EL (cell line): ENCODE data around the gene RGPD8.
"Not testable (repeated sequence)": the region's sequence is repeated elsewhere in the genome, so short reads cannot be mapped to it uniquely, and the experiment has no call there.

Experiments used
- DNase-seq: peaks from one replicate; pipeline ENCODE4 v3.0.0-alpha.2; 2016

RGPD8 gene

DNA sequence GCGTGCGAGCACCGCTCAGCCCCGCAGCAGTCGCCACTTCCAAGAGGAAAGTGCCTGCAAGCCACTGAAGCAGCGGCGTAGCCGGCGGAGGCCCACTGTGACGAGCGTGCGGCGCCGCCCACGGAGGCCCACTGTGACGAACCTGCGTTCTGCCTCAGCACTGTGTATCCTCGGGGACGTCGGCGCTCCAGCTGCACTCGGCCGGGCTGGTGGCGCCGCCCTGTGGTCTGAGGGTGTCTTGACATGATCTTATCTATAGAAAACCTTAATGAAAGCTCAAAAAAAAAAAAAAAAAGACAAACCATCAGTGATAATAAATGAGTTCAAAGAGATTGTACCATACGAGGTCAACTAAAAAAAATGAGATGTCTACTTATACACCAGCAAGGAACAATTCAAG is at the start of gene RGPD8:
Gene RGPD8 (minus strand): TSS at position 166 of the 400 bp plus-strand sequence. CDS start 192 bp downstream, outside the sequence.
- DNase-seq = peak; percentile 86

DNA sequence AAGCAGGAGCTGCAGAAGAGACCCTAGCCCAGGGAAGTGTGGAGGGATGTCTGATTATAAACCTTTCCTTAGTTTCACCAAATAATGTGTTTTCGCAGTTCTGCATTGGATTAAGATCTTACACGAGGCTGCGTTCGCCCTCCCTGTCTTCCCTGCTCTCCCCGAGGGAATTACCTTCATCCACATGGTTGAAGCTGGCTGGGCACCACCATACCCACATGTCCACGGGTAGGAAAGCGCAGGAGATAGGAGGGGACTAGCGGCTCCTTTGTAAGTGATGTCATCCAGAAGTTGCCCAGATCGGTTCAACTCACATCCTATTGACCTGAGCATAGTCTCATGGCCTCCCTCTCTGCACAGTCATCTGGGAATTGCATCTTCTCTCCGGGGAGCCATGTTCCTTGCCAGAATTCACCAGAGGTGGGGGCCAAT is 49.6 kb upstream of the RGPD8 start:
- DNase-seq = peak; percentile 81

DNA sequence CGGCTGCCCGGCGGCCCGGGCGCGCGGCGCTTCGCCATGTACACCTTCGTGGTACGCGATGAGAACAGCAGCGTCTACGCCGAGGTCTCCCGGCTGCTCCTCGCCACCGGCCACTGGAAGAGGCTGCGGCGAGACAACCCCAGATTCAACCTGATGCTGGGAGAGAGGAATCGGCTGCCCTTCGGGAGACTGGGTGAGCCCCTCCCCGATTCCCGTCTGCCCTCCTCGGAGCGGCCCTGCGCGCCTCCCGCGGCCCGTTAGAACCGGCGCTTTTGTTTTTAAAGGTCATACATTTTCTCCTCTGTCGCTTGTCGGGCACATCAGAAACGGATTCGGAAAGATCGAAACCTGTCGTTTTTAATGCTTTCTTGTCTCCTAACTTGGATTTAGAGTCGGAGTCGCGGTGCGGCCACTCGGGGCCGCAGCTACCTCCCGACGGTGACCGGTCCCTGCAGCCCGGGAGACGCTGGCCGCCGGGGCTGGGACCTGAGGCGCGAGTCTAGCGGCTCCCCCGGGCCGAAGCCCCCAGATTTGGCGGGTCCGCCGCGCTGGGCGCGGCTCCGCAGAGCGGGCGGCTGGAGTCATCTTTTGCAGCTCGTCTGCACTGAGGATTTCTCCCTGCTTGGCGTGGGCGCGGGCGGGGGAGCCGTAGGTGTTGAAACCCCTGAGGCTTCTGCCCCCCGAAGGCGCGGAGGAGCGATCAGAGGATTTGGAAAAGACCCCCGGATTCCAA is 49.0 kb upstream of the RGPD8 start:
- DNase-seq = peak; percentile 59

DNA sequence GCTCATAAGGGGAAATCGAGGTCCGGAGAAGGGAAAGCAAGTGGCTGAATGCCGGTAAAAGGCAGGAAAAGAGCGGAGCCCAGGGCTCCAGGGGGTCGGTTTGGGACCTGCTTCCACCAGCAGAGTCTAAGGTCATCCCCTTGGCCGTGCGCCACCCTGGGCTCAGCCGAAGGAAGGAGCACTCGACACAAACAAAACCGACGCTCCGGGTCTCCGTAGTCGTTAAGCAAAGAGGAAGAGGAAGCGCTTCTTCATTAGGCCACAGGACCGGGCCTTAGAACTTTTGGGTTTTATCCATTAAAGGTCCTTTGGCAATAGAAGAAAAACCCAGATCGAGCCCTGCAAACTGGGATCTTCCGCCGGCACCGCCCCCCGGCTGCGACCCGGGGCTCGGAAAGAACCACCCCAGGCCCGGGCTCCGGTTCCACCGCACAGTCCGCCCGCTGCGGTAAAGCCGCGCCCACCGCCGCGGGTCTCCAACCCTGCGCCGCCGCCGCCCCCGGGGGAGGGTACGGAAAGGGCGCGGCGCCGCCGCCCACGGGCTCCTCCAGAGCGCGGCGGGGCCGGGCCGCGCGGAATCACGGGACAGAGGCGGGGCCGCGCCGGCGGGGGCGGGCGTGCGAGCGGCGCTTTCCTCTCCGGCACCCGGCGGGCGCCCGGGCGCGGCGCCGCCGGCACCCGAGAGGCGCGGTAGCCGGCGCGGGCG is 48.2 kb upstream of the RGPD8 start, which contains the start of gene TTL:
Gene TTL (plus strand): TSS at position 629 of the 706 bp plus-strand sequence. CDS start 189 bp downstream, outside the sequence.
- DNase-seq = peak; percentile 65

DNA sequence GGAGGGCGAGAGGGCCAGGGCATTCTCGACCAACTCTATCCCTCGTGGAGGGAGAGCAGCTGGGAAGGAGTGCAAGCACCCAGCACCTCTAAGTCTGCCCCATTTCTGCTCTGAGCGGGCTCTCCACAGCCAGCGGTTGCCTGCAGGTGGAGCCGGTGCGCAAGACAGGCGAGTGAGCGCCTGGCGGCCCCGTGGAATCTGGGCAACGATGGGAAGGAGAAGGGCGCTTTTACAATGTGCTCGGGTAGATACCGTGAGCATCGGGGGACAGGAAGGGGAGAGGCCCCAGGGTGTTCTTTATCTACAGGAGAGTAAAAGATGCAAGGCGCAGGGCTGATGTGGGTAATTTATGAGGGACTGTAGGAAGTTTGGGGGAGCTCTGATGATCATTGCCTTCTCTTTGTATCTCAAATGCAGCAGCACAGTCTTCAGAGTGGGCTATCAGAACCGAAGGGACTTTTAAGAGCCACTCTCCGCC is 47.6 kb upstream of the RGPD8 start:
- peak; percentile 82 for DNase-seq

DNA sequence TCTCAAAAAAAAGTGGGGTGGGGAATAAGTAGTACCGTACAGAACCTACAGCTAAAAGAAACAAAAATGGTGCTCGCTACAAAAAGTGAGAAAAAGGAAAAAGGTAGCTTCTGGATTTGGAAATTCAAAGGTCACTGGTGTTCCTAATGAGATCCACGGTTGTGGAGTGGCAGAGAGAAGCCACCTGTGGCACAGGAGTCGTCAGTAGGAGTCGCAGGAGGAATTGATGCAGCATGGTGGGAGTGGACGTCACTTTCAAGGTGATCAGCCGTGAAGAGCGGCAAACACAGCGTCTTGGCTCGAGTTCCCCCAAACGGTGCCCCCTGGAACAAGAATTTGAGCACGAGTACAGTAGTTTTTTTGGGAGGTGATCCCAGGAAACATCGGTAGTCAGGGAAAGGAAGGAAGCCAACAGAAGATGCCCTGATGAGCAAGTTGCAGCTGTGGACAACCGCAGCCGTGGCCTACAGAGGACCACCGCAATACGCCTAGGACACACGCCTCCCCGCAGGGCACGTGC is 47.1 kb upstream of the RGPD8 start:
- no peak for DNase-seq

DNA sequence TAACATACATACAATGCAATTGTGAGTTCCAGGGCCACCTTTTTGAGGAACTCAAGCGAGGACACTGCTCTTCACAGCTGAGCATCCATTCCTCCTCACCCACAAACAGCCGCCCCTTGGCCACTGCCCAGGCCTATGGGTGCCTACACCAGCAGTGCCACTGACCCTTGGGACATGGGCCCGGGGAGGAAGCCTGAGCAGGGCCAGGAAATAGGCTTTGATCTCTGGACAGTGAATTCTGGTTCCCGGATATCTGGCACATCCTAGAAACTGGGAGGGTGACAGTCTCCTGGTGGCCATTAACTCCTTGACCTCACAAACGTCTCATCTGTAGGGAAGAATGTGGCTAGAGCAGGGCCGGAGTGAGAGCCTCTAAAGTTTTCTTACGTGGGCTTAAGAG is 43.0 kb upstream of the RGPD8 start:
- DNase-seq = no peak

DNA sequence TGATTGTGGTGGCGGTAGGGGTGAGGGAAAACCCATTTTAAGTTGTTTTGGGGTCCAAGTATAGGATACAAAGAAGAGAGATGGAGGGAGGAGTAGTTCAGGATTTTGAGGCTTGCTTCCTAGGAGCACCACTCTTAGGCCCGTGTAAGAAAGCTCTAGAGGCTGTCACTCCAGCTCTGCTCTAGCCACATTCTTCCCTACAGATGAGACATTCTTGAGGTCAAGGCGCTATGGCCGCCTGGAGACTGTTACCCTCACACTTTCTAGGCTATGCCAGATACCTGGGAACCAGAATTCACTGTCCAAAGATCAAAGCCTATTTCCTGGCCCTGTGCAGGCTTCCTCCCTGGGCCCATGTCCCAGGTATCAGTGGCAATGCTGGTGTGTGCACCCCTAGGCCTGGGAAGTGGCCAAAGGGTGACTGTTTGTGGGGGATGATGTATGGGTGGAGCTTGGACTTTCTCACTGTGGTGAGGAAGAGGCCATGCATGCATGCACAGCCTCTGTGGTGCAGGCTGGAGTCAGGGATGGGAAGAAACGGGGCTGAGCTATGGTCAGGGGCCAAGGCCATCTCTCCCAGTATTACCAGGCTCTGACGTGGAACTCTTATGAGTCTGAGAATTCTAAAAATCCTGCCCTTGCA is 41.5 kb upstream of the RGPD8 start:
- DNase-seq = peak; percentile 52

DNA sequence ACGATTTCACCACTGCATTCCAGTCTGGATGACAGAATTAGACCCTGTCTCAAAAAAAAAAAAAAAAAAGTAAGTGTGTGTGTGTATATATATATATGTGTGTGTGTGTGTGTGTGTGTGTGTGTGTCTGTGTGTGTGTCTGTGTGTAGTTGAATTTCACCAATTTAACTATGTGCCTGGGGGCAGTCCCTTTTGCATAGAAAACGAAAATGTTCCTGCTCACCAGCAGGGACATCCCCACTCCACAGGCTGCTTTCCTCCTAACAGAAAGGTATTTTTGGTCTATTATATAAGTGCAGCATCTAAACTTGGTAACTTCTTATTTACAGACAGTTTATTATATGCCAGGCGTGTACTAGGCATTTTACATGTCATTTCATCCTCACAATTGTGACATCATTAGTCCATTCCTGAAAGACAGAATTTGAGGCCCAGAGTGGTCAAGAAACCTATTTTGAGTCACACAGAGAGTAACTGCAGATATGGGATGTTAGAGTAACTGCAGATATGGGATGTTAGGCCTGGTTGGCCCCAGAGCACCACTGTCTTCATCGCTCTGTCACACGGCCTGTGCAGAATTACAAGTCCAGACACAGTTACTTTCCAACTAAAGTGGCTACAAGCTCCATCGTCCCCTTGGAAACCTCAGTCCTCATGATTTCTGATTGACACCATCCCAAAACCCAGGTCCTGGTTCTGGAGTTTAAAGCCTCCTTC is 39.3 kb upstream of the RGPD8 start:
- no peak for DNase-seq

DNA sequence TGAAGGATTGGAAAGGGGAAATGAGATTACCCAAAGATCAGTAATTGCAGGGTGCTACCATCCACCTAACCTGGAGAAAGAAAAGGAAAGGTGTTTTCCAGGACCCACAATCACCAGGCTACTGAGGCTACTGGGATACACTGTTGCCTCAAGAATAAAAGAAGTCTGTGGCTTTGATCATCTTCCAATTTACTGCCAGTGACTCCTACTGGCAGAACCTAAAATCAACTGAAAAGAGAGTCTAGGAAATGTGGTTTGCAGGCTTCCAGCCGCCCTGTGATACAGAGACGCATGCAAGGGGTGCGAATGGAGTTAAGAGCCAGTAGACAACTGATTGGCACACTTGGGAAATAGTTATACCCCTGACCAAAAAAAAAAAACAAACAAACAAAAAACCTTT is 31.9 kb upstream of the RGPD8 start:
- no peak for DNase-seq

DNA sequence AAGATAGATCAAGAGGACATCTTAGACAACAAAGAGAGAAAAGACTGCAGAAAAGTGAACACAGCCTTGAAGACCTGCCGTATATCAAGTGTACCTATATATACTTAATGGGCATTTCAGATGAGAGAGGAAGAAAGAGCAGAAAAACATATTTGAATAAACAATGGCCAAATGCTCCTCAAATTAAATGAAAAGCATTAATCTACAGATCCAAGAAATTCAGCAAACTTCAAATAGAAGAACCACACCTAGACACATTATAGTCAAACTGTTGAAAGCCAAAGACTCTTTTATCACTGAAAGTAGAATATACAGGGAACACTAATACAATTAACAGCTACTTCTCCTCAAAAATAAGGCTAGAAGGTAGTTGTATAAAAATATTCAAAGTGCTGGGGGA is 29.8 kb upstream of the RGPD8 start:
- DNase-seq = no peak

DNA sequence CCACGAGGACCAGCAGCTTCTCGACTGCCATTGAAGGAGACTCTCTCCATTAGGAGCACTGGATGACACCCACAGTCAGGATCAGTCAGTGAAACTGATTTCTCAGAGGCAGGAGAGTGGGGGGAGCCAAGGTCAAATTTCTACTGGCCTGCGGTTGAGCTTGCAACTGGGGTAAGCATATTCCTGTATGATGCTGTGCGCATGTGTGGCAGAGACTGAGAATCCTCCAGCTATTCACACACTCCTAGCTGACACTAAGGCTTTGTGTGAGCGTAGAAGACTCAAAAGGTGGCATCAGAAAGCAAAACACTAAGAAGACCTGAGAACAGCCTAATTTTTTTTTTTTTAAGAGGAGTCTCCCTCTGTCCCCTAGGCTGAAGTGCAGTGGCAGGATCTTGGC is 28.7 kb upstream of the RGPD8 start:
- no peak for DNase-seq

DNA sequence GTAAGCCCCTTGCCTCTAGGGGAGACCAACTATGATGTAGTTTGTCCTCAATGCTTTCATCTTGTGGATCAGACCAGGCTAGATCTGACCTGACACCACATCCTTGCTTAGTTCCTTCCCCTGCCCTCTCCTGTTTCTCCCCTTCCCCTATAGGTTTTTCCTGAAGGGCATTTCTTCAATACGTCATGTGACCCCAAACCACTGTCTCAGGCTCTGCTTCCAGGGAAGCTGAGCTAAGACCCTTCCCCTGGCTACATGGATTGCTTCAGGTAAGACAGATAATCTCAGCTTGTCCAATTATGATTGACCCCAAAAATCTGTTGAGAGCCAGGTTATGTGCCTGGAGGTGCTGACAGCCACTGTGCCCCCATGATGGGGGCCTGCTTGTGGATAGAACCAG is 25.9 kb upstream of the RGPD8 start:
- no peak for DNase-seq

DNA sequence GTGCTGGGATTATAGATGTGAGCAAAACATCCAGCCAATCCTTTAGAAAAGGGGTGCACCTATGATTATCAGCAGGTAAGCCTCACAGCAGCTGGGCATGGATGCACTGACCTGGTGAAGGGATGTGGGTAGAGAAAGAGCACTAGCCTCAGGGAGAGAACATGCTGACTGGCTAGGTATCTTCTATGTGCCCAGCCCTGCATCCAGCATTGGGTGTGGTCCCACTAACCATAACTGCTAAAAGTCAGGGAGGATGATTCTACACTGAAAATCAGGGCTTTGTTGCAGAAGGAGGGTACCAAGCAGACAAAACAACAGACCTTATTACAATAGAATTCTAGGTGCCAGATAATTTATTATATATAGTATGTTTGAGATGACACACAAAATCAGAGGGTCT is 21.1 kb upstream of the RGPD8 start:
- DNase-seq = no peak

DNA sequence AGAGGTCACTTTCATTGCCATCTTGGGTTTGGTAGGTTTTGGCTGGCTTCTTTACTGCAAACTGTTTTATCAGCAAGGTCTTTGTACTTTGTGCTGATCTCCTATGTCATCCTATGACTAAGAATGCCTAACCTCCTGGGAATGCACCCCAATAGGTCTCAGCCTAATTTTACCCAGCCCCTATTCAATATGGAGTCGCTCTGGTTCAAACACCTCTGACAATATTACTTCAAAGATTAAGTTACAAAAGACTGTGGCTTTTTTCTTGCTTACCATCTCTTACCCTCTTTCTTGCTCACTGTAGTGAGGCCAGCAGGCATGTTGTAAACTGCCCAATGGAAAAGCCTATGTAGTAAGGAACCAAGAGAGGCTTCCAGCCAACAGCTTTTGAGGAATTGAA is 17.9 kb upstream of the RGPD8 start:
- DNase-seq = no peak

DNA sequence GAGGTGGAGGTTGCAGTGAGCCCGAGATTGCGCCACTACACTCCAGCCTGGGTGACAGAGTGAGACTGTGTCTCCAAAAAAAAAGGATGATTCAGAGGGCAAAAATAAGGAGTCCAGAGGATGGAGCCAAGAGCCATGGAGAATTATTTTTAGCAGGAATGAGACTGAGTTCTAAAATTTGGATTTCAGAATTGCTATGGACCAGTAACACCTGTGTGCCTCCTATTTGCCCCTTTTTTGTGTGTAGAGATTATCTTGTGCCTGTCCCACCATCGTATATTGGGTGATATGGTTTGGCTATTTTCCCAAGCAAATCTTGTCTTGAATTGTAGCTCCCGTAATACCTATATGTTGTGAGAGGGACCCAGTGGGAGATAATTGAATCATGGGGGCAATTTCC is 16.4 kb upstream of the RGPD8 start:
- DNase-seq = no peak

DNA sequence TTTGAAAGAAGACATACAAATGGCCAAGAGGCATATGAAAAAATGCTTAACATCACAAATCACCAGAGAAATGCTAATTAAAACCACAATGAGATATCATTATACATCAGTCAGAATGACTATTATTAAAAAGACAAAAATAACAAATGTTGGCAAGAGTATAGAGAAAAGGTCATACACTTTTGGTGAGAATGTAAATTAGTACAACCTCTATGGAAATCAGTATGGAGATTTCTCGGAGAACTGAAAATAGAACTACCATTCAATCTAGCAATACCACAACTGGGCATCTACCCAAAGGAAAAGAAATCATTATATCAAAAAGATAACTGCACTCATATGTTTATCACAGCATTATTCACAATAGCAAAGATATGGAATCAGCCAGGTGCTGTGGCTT is 10.8 kb upstream of the RGPD8 start:
- not testable (repeated sequence) for DNase-seq

DNA sequence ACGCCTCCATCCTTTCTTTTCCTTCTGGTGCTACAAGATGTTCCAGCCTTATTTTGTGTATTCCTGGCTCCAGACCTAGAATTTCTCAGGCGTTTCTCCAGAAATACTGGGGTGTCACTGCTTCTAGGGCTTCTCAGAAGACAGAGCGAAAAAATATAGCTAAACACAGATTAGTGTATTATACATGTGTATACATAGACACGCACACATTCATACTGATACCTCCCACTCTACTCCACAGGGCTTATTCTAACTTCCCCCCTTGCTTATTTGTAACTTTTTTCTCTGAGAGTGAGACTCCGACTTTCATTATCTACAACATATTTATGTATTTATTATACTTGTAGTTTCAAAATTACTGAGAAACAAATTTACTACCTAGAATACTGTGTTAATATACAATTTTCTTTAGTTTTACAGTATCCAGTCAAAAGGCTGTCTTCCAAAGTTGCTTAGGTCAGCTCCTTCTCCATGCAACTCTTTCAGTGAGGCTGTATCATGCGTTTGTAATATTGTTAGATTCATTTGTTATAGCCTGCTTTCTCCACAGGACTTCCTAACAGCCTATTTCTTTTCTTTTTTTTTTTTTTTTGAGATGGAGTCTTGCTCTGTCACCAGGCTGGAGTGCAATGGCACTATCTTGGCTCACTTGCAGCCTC is 5.3 kb upstream of the RGPD8 start:
- not testable (repeated sequence) for DNase-seq

DNA sequence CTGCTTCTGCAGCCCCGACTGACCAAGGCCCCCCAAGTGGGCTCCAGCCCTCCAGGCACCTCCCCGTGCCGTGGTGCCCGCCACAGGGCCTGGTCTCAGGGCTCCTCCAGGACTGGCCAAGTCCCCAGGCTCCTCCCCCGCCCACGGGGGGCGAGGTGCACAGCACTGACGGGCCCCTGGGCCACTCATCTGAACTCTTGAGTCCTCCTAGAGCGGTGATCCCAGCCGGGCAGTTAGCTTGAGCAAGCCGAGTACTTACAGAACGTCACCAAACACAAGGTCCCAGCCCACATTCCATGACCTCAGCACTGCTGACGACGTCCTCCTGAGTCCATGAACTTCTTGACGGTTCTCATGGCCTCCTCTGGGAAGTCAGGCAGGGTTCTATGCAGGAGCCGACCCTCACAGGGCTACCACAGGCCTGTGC is 4.0 kb upstream of the RGPD8 start:
- DNase-seq = not testable (repeated sequence)

DNA sequence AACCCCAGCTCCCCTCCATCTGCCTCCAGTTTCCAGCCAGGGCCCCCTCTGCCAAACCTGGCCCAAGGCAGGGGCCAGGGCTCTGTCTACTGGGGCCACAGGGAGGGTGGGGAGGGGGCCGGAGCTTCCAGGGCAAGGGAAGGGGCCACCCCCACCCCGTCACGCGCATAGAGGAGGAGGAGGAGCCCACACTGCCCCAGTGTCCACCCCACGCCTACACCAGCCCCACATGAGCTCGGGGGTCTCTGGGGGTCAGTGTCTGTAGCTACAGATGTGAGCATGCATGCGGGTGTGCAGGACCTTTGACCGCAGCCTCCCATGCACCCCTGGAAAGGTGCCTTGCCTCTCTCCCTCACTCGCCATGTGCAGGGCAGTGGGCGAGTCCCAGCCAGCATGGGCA is 3.5 kb upstream of the RGPD8 start:
- DNase-seq = not testable (repeated sequence)

DNA sequence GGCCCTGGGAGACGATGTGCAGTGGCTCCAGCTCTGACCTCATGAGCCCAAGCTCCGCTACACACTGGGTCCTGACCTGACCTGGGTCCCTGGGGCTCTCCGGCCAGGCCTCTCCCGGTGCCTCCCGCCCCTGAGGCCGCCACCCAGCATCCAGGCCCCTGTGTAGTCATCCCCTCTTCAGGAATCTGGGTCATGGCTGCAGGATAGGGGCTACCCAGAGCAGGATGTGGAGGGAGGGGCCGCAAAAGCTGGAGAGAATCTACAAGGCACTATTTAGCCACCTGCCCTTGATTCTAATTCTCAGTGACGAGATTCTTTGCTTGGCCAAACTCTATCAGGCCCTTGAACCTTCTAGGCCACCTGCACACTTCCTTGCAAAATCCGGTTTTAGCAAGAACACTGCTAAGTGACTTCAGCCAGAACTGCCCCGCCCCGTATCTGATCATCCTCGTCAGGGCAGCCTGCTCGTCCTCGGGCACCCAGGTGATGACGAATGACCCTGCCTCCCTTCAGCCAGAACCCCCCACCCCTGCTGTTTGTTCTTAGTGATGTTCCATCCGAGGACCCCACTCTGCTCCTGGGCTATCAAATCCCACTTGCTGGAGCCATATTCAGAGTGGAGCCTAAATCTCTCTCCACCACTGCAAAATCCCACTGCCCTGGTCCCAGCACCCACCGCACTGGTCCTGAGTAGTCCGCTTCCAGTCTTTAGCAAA is 2.4 kb upstream of the RGPD8 start:
- not testable (repeated sequence) for DNase-seq
